HEK293T (cell line): ENCODE results near the gene CIAPIN1.

Experiments used
- ARNT ChIP-seq: fragments of 450-650 bp; IDR thresholded peaks from 2 replicates; pipeline ENCODE4 v1.6.1; 2017; ENCODE audit warnings: mild to moderate bottlenecking
- BHLHE40 ChIP-seq: fragments of 450-650 bp; IDR thresholded peaks from 2 replicates; pipeline ENCODE4 v1.6.1; 2016; ENCODE audit warnings: mild to moderate bottlenecking, moderate library complexity, borderline replicate concordance
- FOXK2 ChIP-seq: fragments of 450-650 bp; IDR thresholded peaks from 2 replicates; pipeline ENCODE4 v1.6.1; 2016; ENCODE audit warnings: mild to moderate bottlenecking
- LEF1 ChIP-seq: fragments of 450-650 bp; IDR thresholded peaks from 2 replicates; pipeline ENCODE4 v1.6.1; 2017; ENCODE audit warnings: mild to moderate bottlenecking, borderline replicate concordance
- SP1 ChIP-seq: fragments of 450-650 bp; IDR thresholded peaks from 2 replicates; pipeline ENCODE4 v1.6.1; 2017

DNA sequence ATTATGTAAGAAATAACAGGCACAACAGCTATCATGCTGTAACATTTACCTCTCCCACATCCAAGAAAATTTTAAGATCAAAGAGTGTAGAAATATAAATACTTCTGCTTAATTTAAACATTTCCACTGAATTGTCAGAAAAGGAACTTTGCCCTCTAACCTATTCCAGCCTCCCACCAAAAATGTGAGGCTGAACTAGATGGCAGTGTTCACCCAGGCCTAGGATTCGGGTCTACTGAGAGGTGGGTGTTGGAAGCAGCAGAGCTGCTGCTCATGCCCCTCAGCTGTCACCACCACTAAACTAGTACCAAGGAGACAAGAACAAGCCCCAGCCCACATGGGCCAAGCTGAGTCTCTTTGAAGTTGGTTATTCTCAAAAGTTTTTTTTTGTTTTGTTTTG, 11.3 kb downstream of the CIAPIN1 start:
- no peak for TF ChIP-seq BHLHE40
- TF ChIP-seq LEF1: no peak
- no peak for TF ChIP-seq ARNT
- TF ChIP-seq FOXK2: no peak
- no peak for TF ChIP-seq SP1
